ENCODE data around the gene CLIP1.
"Not testable (repeated sequence)": the region's sequence is repeated elsewhere in the genome, so short reads cannot be mapped to it uniquely, and the experiment has no call there.

Gene CLIP1

GRCh38 chr12:122429043-122429442, 6.6 kb upstream of the CLIP1 start:
- not testable (repeated sequence) for DNase-seq

GRCh38 chr12:122427403-122427802, 4.9 kb upstream of the CLIP1 start:
- DNase-seq = no peak

GRCh38 chr12:122423258-122424165, 1.0 kb upstream of the CLIP1 start:
- DNase-seq = peak; percentile 65

GRCh38 chr12:122422730-122423257, 325 bp upstream of the CLIP1 start:
- peak; percentile 65 for DNase-seq

- peak; percentile 58 for DNase-seq
These were observed 1.2 kb downstream of the CLIP1 start for GRCh38 chr12:122421187-122421820.

GRCh38 chr12:122420471-122421162, 1.9 kb downstream of the CLIP1 start:
- DNase-seq = no peak

GRCh38 chr12:122419094-122419493, 3.4 kb downstream of the CLIP1 start:
- DNase-seq = not testable (repeated sequence)

- not testable (repeated sequence) for DNase-seq
These were observed 6.8 kb downstream of the CLIP1 start for GRCh38 chr12:122415665-122416064.

- DNase-seq = peak; percentile 56
These were observed 8.7 kb downstream of the CLIP1 start for GRCh38 chr12:122413516-122414404.

- no peak for DNase-seq
These were observed 9.5 kb downstream of the CLIP1 start for GRCh38 chr12:122412851-122413433.

GRCh38 chr12:122411537-122411936, 10.9 kb downstream of the CLIP1 start:
- no peak for DNase-seq

- no peak for DNase-seq
These were observed 15.3 kb downstream of the CLIP1 start for GRCh38 chr12:122407208-122407607.

GRCh38 chr12:122406701-122407164, 15.7 kb downstream of the CLIP1 start:
- DNase-seq = no peak

GRCh38 chr12:122403831-122404230, 18.6 kb downstream of the CLIP1 start:
- no peak for DNase-seq

- no peak for DNase-seq
These were observed 19.2 kb downstream of the CLIP1 start for GRCh38 chr12:122403115-122403770.

- no peak for DNase-seq
These were observed 20.2 kb downstream of the CLIP1 start for GRCh38 chr12:122402264-122402663.

GRCh38 chr12:122399592-122400373, 22.7 kb downstream of the CLIP1 start:
- peak; percentile 82 for DNase-seq

GRCh38 chr12:122399254-122399591, 23.2 kb downstream of the CLIP1 start:
- DNase-seq = no peak

- DNase-seq = not testable (repeated sequence)
These were observed 24.5 kb downstream of the CLIP1 start for GRCh38 chr12:122397981-122398380.

GRCh38 chr12:122395319-122395718, 27.1 kb downstream of the CLIP1 start:
- no peak for DNase-seq

All from NCI-H2171 treated with DMSO at 0.1 percent for 48 hours (cell line).